GM18499 (cell line): ENCODE data around the gene PYURF.
A peak's percentile ranks its signal among the peaks of the same experiment; 100 is the strongest.
"Not testable (repeated sequence)": the region's sequence is repeated elsewhere in the genome, so short reads cannot be mapped to it uniquely, and the experiment has no call there.

Source experiments
- ATAC-seq: cut with Tn5 transposase; IDR thresholded peaks from one replicate; pipeline ENCODE4 v1.9.1; 2021; ENCODE audit warnings: moderate number of reproducible peaks; ENCODE audit not compliant: insufficient read depth, unreplicated experiment

PYURF gene, protein sequence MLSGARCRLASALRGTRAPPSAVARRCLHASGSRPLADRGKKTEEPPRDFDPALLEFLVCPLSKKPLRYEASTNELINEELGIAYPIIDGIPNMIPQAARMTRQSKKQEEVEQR

DNA sequence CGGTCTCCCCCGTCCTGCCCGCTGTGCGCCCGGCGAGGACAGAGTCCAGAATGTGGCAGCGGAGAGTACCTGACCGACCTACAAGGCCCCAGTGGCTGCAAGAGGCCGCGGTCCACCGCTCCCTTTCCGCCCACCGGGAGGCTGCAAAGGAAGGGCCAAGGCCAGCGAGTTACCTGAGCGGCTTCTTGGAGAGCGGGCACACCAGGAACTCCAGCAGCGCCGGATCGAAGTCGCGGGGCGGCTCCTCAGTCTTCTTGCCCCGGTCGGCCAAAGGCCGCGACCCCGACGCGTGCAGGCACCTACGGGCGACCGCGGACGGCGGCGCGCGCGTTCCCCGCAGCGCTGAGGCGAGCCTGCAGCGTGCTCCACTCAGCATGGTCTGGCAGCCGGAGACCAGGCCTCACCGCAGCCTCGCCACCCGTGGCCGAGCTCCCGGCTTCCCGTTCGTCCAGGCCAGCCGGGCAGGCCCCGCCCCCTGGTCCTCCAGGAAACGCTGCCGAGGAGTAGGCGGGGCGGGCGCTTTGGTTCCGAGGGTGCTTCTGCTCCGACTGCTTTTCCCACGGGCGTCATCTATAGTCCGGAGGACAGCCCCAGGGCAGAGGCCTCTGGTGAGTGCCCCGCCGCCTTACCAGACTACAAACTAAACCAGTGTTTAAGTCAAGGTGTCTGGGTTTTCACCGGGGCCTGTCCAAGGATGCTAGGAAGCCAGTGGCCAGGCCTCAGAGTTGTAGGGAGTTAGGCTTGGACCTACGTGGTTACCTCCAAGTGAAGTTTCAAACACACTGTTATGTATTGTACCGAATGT lies at the start of gene PYURF:
PYURF (minus strand) TSS at position 452 of the 805 bp plus-strand sequence; CDS start at position 376, 76 bp downstream.
- peak; percentile 61 for ATAC-seq

DNA sequence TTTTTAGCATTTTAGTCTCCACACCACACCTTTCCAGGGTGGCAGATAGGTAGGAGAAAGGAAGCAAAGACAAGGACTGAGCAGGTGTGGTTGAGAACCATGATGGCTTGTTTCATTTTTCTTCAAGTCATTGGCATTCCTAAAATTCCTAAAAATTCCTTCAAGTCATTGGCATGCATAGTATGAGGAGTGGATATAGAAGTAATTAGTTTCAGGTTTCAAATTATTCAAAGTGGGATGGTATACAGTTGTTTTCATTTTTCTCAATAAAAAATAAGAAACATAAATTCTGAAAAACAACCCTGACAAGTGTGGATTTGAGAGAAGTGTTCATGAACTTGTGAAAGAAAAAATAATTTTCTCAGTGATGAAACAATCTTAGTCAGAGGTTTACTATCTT lies 46.4 kb upstream of the PYURF start:
- ATAC-seq: no peak

DNA sequence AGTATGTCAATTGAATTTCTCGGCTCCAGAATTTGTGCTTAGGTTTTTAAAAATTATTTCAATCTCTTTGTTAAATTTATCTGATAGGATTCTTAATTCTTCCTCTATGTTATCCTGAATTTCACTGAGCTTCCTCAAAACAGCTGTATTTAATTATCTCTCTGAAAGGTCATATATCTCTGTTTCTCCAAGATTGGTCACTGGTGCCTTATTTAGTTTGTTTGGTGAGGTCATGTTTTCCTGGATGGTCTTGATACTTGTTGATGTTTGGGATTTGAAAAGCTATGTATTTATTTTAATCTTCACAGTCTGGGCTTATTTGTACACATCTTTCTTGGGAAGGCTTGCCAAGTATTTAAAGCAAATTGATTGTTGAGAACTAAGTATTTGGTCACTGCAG lies 44.0 kb upstream of the PYURF start:
- ATAC-seq: no peak

DNA sequence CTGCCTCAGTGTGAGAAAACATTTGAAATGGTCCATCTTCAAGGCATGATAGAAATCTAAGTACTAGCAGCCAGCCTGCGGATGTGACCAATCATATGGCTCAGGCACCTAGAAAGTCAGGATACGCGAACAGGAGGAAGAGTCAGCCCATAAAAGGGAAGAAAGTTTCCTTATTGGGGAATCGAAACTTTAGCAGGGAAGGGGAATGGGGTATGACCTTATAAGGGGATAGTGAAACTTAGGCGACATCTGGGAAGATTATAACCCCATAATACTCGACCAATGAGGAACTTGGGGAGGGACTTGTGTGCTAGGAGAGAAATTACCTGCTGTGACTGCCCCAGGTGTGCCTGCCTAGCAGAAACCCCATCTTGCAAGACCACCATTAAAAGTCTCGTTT lies 26.2 kb upstream of the PYURF start:
- no peak for ATAC-seq

GRCh38 chr4:88539322-88540068 lies 15.9 kb upstream of the PYURF start:
- ATAC-seq: not testable (repeated sequence)

DNA sequence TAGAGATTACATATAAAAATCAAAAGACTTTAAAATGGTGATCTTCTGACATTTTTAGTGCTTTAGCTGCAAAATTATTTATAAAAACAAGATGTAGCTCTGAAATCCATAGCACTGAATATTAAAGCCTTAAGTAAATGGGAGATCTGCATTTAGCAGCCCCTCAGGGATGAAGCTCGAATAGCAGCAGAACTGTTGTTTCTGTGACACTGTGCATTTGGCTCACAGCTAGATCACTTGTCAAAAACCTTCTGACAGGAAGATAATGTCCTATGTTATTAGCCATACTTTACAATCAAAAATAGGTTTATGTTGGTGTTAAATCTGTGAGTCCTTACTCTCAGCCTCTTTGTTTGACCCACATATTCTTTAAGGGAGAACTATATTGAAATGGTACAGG lies 14.1 kb upstream of the PYURF start:
- ATAC-seq: no peak

DNA sequence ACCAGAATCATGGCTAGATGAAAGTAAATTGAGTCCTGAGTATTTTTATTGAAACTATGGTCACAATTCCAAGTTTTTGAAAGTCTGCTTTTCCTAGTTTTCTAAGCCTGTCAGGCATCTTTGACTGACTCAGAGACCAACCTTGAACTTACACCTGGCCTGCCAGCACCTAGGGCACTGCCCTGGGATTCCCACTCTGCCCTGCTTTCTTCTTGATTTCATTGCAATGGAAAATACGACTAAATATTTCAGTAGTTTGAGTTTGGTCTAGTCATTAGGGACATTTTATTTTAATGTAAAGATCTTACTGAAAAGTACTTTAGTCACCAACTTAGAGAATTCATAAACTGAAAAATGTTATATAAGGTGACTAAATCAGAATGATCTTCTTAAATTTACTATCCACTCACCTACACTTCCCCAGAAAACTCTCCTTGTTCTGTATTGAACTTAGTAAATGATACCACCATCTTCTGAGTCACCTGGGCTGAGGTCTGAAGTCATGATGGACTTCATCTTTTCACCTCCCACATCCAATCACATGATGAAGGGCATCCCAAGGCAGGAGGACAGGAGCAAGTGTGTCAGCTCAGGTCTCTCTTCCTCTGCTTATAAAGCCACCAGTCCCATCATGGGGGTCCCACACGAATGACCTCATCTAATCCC lies 11.6 kb upstream of the PYURF start:
- ATAC-seq: no peak

DNA sequence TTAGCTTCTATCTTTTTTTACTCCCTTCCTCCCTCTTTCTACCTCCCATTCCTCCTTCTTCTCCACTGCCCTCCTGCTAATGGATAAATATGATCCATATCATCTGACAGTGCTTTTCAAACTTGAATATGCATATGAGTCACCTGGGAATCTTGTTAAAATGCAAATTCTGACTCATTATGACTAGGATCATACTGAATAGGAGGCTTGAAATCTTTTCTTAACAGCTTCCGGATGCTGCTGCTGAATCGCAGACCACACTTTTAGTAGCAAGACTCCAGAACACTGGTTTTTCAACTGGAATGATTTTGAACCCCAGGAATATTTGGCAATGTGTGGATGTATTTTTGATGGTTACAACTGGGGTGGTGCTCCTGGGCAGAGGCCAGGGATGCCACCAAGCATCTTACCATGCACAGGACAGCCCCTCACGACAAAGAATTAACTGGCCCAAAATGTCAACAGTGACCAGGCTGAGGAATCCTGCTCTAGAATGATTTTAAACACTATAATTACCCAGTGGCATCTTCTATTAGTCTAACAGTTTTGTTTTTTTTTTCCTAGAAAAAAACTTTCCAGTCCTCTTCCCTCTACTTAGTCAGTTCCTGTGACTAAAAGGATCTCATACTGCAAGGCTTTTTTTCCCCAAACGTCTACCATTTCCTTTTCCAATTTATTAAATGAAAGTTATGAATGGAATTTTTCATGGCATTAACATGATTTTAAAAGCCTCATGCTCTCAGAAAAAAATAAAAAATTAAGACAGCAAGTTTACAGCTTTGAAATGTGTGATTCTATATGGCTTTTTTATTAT lies 10.6 kb upstream of the PYURF start:
- ATAC-seq: no peak

GRCh38 chr4:88533088-88533790 lies 9.7 kb upstream of the PYURF start:
- ATAC-seq: no peak

- no peak for ATAC-seq
Observed at GRCh38 chr4:88531549-88531948, 8.0 kb upstream of the PYURF start.

DNA sequence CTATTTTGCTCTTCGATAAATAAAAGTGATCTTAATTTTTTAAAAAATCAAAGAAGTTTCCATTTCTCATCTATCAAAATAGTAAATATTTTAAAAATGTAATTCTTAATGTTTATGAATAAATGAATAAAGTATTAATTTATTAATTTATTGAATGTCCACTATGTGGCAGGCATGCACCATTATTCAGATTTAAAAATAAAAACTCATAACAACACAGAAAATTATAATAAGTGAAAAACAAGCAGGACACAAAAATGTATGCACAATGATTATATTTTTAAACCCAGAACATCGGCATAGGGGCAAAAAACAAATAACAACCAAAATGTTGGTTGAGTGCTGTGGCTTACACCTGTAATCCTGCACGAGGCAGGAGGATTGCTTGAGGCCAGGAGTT lies 5.3 kb upstream of the PYURF start:
- no peak for ATAC-seq

- peak; percentile 36 for ATAC-seq
Observed at GRCh38 chr4:88527787-88528186, 4.2 kb upstream of the PYURF start.

- no peak for ATAC-seq
Observed at GRCh38 chr4:88526221-88526815, 2.7 kb upstream of the PYURF start.

GRCh38 chr4:88524171-88524570 lies 595 bp upstream of the PYURF start:
- ATAC-seq: no peak

GRCh38 chr4:88522702-88523324 lies 763 bp downstream of the PYURF start:
- no peak for ATAC-seq

DNA sequence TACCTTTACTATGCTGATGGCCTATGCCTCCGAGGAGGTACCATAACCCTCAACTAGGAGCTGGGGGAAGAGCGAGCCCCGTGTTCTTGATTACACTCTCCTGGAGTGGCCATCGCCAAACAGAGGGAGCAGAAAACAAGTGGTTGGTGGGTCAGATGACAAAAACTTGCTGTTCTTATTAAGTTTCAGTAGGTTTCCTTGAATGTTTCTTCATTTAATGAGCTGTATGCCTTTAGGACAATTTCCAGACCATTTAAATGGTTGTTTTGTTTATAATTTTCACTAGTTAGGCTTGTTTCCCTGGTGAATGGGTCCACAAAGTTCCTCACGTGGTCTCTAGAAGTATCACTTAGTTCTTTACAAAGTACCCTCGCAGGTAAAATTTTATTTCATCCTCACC lies 4.7 kb downstream of the PYURF start:
- no peak for ATAC-seq

- ATAC-seq: no peak
Observed at GRCh38 chr4:88517825-88518224, 5.8 kb downstream of the PYURF start.

DNA sequence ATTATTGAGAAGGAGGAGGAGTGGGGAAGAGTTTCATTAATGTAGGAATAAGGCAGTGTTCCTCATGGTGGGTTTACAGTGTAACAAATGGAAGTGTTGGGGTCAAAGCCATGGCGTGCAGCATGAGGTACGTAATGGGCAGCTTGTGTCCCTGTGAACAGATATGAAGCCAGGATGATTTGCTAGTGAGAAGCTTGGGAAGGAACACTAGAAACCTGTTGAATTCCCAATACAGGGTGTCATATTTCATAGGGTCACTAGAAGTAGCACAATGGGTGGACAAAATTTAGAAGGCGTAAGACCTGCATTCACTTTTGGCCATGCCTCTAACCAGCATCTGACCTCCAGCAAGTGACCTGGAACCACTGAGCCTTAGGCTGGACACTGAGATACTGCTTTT lies 6.8 kb downstream of the PYURF start:
- no peak for ATAC-seq
